CD4-positive, alpha-beta T cell treated with Interleukin-10 for 1 hour (primary cell): ENCODE data around the gene CDK18.
A peak's percentile ranks its signal among the peaks of the same experiment; 100 is the strongest.
"Not testable (repeated sequence)": the region's sequence is repeated elsewhere in the genome, so short reads cannot be mapped to it uniquely, and the experiment has no call there.

Experiments used
- DNase-seq: peaks from one replicate; pipeline ENCODE4 v3.0.0-alpha.2; 2020

The CDK18 gene

DNA sequence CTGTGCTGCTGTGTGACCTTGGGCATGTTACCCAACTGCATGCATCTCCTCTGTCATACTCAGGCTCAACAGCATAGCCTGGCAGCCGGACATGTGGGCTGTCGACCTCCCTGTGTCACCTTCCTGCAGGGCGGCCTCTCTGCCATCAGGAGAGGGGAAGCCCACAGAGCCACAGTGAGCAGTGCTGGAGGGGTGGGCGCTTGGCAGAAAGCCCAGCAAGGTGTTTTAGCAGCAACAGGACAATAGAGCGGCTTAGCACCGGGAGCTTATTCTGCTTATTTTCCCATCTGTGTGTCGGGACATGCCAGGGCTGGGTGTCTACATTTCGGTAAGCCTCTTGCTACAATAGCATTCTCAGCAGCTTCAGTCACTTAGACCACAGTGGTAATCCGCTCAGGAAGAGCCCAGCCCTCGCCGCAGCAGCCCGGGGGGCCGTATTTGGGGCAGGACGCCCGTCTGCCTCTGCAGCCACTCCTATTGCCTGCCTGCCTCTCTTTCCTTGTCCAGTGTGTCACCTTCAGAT lies 22.8 kb upstream of the CDK18 start:
- peak; percentile 19 for DNase-seq

DNA sequence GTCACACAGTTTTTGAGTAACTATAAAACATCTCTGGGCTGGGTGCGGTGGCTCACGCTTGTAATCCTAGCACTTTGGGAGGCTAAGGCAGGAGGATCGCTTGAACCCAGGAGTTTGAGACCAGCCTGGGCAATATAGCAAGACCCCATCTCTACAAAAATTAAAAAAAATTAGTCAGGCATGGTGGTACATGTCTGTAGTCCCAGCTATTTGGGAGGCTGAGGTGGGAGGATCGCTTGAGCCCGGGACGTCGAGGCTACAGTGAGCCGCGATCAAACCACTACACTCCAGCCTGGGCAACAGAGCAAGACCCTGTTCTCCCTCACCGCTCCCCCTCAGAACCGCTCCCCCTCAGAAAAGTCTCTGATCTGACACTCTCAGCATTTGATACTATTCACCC lies 21.9 kb upstream of the CDK18 start:
- not testable (repeated sequence) for DNase-seq

DNA sequence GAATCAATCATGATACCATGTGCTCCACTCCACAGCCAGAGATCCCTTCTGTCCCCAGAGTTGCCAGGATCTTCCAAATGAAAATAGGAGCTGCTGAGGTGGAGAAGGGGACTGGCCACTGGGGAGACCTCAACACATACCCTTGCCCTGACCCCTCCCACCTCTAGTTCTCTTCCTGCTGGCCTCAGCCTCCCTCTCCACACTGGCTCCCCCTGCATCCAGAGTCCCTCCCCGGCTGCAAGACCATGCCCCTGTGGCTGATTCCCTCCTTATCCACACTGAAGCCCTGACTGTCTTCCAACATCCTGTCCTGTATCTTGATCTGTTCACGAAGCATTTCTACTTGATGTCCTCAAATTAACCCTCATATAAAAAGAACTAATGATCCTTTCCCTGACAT lies 21.1 kb upstream of the CDK18 start:
- DNase-seq, result no peak

DNA sequence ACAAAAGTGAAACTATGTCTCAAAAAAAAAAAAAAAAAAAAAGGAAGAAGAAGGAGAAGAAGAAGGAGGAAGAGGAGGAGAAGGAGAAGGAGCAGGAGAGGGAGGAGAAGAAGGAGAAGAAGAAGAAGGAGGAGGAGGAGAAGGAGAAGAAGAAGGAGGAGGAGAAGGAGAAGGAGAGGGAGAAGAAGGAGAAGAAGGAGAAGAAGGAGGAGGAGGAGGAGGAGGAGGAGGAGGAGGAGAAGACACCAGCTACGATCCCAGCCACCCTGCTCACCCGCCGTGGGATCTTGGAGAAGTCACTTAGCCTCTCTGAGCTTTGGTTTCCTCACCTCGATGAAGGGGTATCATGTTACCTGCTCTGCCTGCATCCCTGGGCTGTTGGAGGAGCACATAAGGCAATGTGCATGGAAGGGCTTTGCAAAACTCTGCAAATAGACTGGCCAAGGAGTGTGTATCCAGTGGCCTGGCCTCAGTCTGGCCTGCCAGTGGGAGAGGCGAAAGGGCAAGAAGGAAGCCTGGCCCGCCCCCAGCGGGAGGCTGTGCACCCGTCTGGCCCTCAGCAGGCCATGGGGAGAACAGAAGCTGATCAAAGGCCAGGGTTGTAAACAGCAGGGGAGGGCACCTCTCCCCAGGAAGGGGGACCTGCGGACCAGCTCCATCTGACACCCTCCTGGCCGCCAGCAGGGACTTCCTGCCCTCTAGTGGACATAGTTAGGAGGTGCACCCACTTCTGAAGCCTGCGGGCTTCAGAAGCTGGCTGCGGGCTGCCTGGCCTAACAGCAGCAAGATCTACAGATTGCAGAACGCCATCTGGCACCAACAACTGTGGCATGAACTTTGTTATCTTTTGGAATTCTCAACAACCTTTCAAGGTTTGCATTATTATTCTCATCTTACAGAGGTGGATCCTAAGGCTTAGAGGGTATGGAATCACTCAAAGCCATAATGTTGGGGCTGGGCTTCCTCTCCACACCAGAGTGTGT lies 19.2 kb upstream of the CDK18 start:
- peak; percentile 80 for DNase-seq

DNA sequence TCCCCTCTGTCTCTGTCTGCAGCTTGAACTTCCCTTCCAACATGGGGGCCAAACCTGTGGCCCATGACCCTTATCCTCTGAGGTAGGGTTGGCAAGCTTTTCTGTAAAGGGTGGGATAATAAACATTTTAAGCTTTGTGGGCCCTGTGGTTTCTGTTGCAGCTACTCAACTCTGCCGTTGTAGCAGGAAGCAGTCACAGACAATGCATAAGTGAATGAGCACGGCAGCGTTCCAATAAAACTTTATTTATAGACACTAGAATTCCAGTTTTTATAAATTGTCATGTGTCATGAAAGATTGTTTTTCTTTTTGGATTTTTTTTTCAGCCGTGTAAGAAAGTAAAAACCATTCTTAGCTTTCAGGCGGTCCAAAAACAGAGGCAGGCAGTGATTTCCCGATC lies 18.2 kb upstream of the CDK18 start:
- no peak for DNase-seq

DNA sequence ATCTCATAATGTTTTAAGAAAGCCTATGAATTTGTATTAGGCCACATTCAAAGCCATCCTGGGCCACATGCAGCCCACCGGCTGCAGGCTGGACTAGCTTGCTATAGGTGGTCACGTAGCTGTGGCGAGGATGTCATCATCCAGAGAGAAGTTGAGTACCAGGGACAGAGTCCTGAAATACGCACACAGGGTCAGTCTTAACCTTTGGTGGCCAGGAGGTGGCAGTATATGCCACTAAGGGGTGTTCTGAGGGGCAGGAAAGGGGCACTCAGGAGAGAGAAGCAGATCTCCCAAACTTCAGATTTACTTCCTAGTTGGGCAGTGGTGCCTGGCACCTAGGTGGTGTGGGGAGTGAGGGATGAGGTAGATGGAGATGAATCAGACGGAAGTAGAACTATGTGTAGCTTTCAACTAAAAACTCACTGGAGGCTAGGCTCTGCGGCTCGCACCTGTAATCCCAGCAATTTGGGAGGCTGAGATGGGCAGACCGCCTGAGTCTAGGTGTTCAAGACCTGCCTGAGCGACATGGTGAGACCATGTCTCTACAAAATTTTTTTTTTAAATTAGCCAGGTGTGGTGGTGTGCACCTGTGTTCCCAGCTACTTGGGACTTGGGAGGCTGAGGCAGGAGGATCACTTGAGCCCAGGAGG lies 16.3 kb upstream of the CDK18 start:
- peak; percentile 56 for DNase-seq

DNA sequence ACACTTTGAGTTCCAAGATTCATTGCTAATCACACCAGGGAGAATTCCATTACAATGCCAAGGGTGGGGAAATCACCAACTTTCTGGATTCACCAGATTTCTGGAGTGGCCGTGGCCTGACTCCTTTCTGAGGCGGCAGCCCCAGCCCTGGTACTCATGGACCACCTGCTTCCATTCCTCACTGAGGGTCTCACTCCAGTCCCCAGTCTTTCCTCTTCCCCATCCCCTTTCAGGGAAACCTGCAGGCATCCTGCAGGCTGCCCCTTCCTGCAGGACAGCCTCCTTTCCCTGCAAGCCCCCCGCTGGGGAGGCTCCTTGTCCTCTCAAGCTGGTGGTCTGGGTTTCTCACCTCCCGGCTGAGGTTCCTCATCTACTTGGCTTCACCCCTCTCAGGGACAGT lies 12.7 kb upstream of the CDK18 start:
- no peak for DNase-seq

DNA sequence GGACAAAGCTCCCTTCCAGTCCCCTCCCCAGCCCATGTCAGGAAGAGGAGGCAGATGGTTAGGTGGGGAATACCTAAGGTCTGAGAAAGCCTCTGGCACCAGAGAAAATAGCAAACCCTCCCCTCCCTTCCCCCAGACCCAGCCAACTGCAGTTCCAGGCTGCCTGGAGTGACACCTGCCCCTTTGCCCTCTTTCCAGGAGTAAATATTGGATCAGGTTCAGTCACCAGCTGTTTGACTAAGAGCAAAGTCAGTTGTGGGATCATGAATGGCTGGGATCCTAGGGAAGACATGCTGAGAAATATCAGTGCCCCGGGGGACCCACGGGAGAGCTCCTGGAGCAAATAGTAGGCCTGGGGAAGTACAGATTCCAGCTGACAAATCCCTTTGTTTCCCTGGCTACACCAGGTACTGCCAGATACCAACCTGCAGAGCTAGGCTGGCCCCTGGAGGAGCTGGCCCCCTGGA lies 12.2 kb upstream of the CDK18 start:
- DNase-seq, result no peak

DNA sequence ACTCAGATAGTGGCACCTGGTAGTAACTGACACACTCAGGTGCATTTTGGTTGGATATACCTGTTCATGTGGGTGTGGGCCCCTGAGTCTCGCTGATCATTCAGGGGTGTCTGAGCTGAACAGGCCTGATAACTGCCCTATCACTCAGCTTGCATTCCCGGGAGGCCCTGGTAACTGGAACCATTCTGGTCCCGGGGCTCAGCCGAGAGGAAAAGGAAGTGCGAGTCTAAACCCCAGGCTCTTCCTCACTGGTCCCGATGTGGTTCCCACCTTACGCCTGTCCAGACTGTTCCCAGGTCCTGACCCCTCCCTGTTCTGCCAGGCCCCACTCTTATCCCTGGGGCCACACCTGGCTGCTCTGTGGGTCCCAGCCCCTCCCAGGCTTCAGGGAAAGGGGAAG lies 11.7 kb upstream of the CDK18 start:
- DNase-seq, result no peak

DNA sequence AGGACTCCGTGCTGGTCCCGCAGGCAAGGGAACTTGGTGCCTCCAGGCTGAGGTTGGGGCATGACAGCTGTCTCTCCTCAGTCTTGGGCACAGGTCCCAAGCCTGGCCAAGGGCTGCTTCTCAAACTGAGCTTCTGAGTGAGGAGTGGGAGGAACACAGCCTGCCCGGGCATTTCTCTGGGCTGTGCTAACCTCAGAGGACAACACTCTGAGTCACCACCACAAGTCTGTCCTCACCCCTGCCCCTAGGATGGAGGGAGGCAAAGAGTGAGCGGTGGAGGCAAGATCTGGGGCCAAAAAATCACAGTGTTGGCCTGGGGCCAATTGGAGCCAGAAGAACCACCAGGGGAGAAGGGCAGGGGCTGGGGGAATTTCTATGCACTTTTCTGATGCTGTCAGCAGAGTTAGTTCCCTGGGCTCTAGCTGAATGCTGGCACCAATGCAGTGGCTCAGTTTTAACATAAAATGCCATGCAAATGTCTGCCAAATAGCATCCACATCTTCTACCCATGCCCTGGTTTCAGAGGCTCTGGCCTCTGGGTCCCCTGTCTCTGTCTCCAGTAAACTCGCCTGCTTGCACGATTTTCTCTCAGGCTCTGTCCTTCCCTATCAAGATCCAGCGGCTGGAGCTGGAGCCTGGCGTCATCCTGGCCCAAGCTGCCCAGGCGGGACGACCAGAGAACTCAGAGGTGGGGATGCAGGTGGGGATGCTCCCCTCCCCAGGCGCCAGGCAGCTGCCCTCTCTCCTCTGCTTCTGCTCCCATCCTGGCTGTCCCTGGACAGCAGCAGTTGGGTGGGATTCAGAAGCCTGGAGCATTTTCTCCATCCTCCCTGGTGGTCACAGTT lies 11.0 kb upstream of the CDK18 start:
- no peak for DNase-seq

DNA sequence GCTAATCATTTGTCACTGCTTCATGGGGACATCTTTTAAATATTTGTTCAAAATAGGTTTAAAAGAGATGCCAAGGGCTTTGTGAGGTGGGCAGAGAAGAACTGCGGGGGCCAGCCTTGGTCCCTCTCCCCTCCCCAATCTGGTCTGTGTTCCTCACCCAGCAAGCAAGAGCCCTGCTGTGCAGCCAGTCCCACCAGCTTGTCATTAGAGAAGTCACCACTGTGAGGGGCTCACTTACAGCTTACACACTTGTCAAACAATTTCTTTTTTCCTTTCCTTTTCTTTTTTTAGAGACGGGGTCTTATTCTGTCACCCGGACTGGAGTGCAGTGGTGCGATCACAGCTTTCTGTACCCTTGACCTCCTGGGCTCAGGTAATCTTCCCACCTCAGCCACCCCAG lies 10.4 kb upstream of the CDK18 start:
- DNase-seq, result no peak

DNA sequence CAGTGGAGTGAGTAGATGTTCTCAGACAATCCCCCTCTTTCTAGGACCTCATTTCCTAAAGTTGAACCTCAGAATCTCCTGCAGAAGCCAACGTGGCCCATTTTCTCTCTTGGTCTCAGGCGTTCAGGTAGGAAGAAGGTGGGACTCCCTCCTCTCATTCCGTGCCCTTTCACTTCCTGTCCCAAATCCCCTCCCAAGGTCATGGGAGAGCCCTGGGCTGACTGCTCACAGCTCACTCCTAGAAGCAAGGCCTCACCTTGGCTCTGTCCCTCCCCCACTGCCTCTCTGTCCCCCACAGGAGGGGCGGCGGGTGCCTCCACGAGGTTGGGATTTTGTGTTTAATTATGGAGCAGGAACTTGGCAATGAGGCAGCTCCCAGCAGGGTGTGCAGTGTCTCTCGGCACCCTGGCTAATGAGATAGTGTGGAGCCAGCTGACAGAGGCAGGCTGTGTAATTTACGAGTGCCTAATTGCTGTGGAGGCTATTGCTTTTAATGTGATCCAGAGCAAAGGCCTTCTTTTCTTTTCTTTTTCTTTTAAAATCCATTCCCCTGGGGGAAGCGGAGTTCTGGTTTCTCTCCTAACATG lies 9.1 kb upstream of the CDK18 start:
- no peak for DNase-seq

DNA sequence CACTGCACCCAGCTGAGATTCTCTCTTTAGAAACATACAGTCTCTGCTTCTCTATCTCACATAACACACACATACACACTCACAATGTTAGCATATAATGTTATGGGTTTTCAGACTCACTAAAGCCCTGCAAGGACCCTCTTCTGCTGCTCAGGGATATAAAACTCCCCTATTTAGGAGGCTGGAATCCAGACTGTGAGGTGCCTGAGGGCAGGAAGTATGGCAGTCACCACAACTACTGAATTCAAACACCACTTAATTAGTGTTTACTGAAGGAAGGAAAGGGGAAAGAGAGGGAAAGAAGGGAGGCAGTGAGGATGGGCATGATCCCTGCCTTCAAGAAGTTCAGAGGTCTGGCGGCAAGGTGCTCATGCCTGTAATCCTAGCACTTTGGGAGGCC lies 7.8 kb upstream of the CDK18 start:
- no peak for DNase-seq

DNA sequence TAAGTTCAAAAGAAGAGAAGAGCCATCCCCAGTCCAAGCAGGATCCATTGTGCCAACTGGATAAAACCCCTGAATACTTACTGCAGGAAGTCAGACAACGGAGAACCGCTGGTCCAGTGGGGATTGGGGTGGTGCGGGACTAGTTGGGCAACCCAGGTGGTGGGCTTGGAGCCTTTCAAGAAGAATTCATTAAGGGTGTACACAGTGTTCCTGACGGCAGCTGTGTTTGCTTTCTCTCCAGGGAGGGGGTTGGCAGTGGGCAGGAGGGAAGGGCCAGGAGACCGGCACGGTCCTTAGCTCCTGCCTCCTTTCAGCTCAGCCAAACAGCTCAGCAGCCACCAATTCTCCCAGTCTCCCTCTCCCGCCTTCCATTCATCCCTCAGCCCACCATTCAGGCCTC lies 7.1 kb upstream of the CDK18 start:
- no peak for DNase-seq

DNA sequence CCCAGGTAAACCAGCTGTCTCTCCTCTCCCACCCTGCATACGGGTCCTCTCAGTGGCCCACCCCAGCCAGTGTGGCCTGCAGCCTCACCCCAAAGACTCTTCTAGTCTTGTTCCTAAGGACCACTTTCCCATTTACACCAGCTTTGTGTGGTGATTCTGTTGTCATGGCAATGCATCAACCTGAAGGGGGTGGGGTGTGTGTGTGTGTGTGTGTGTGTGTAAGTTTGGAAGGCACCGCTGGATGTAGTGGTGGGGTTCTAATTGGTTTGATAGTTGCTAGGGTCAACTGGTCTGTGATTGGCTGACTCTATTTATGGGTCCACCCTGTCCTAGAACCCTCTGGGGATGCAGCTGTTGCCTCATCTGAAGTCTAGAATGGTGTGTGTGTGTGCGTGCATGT lies 4.7 kb upstream of the CDK18 start:
- no peak for DNase-seq

DNA sequence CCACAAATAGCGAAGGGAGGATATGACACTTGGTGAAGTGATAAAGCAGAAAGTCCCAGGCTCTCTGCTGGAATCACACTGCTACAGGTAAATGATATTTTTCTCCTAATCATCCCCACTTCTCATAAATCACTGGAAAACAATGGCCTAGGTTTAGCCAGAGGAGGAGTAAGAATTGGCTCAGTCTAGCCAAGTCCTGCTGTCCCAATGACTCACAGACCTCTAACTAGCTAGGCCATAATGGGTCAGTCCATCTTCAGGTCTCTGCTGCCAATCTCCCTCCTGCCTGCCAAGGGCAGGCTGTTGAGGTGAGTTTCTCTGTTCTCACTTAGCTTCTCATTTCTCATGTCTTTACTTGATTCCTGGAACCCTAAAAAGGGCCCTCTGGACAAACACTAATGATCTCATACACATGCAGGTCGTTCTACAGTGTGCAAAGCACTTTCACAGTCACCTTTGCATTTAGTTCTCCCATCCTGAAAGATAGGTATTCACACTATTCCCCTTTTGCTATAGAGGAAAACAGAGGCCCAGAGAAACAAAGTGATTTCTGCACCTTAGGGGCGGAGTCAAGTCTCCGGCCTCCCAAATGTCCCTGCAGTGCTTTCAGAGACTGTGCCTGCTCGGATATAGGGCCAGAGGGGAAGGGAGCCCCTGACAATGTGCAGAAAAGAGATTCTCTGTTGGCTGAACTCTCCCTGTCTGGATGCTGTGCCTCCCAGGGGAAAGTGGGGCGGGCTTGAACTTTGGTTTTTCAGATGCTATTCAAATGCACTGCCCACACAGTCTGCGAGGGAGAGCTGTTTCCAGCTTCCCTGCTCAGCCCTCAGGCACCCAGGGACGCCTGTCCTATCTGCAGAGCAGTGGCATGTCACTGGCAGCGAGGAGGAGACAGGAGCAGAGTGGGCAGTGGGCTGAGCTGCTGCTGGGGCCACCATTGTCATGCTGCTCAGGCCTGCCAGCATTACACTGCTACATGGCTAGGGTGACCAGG lies 3.9 kb upstream of the CDK18 start:
- no peak for DNase-seq

DNA sequence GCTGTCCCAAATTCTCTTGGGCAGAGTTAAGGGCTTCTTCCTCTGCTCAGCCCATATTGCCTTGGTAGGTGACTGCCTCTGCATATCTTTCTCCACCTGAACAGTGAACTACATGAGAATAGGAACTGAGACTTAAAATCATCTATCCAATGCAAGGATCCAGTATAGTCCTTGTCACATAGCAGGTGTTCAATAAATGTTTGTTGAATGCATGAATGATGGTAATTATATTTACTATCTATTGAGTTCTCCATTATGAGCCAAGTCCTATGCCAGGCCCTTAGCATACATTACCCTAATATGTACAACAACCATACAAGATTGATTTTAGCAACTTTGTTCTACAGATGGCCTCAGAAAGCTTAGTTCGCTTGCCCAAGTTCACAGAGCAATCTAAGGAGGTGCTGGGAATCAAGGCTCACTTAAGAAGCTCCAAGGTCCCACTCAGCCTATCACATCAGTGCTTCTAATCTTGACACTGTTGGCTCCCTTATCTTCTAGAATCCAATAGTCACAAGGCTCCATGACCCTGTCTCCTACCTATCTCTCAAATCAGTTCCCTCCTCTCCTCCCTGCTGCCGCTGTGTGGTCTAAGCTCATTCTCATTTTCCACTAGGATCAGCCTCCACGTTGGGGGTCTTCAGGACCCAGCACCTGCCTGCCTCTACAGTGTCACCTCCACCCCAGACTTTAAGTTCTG lies 2.2 kb upstream of the CDK18 start:
- no peak for DNase-seq

DNA sequence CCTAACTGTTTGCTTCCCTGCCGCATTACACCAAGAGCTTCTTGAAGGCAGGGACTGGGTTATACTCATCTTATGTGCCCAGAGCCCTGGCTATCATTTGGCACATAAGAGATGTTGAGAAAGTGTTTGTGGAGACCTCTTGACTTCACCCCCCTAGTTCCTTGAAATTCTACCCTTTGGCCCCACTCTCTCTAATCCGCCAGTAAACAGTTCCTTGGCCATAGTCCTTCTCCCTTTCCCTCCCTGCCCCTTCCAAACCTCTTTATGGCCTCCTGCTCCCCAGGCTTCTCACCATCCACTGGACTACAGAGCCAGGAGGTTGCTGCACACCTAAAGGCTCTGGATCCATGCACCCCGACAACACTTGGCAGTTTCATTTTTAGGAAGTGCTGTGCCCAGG lies 1.5 kb upstream of the CDK18 start:
- DNase-seq, result no peak

DNA sequence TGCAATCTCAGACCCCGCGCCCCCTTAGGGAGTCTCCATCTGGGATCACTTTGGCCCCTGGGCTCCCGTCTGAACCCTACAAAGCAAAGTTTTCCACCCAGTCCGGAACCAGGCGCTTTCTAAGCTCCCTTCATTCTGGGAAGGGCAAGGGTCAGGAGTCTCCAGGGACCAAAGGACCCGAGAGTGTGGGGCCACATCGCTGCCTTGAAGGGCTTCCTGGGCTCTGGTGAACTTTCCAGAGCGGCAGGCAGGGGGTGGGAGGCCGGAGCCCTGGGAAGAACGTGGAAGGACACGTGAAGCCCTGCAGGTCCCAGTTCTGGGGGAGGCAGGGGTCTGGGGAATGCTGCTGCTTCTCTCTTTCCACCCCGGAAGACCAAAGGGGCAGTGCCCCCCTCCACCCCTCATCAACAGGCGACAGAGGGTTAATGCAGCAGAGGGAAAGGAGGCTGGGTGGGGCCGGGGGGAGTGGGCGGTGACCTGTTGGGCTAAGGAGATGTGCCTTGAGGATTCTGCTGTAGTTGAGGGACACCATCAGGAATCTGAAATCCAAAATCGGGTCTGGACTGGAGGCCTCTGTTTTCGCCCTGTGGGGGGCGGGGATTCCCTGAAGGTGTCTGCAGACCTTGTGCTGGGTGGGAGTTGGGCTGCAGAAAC lies 734 bp downstream of the CDK18 start:
- DNase-seq, result no peak

DNA sequence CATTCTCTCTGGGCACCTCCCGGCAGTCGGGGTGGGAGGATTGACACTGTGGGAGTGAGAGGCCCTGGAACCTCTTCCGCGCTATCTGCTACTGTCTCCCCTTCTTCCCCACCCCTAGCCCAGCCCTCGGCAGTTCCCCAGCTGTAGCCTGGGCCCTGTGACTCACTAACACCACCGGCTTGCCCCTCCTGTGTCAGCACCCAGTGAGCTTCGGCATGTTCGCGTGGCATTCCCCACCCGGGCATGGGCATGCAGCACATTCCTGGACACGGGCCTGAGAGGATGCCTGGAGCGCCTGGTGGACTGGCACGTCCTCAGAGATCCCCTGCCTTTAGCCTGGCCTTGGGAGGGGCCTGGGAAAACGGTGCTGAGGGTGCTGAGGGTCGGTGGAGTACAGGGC lies 1.3 kb downstream of the CDK18 start:
- DNase-seq, result no peak
